IMR-90 (cell line): ENCODE results near the gene RARB. TPM values are rescaled to one million over a fixed set of nuclear protein-coding genes. Genes with fewer than 3 reads are reported as not detected.

Source experiments
- ATAC-seq: fragments of 200-7000 bp; cut with Tn5 transposase; 2 replicates; pipeline ENCODE4 v1.9.1; 2020; ENCODE audit warnings: low read depth, mild to moderate bottlenecking, moderate library complexity
- BruUV-seq: library from RNA; stranded (reverse); fragments of 400-500 nt; replicated peaks from 2 replicates; lab custom pipeline; 2021; lab: Mats Ljungman, UMichigan
- CTCF ChIA-PET: fragments of 300-600 bp; formaldehyde crosslinking; extraction: SDS; loops from one replicate; lab custom pipeline; 2021; ENCODE audit warnings: antibody characterized with exemption; lab: Yijun Ruan, JAX
- POLR2A ChIA-PET: fragments of 300-600 bp; sonication (Branson Sonifier 250); formaldehyde crosslinking; loops from one replicate; lab custom pipeline; 2022; ENCODE audit warnings: antibody characterized with exemption; ENCODE audit not compliant: unreplicated experiment; lab: Charles Lee
- DNase-seq: peaks from one replicate; pipeline ENCODE4 v3.0.0; 2013
- H2AFZ ChIP-seq: replicated peaks from 2 replicates; pipeline ENCODE3; 2013; ENCODE audit warnings: low read length, mild to moderate bottlenecking; ENCODE audit not compliant: poor library complexity
- H2AK5ac ChIP-seq: 2 replicates; pipeline ENCODE4 v1.6.1; 2013; ENCODE audit warnings: low read depth, low read length, inconsistent platforms
- H2AK9ac ChIP-seq: replicated peaks from 2 replicates; pipeline ENCODE3; 2013; ENCODE audit warnings: mild to moderate bottlenecking, low read depth, low read length, moderate library complexity; ENCODE audit not compliant: poor library complexity
- H2BK120ac ChIP-seq: 2 replicates; pipeline ENCODE4 v1.6.1; 2013; ENCODE audit warnings: low read depth, low read length, inconsistent platforms
- H2BK15ac ChIP-seq: 3 replicates; pipeline ENCODE4 v1.6.1; 2013; ENCODE audit warnings: low read depth, low read length, inconsistent platforms
- H2BK20ac ChIP-seq: 2 replicates; pipeline ENCODE4 v1.6.1; 2013; ENCODE audit warnings: low read depth, mild to moderate bottlenecking, inconsistent platforms, low read length, moderate library complexity
- H2BK5ac ChIP-seq: 2 replicates; pipeline ENCODE4 v1.6.1; 2013; ENCODE audit warnings: mild to moderate bottlenecking, low read depth, low read length, inconsistent platforms; ENCODE audit not compliant: poor library complexity, severe bottlenecking
- H3K14ac ChIP-seq: replicated peaks from 2 replicates; pipeline ENCODE4 v1.6.1; 2013; ENCODE audit warnings: low read depth, low read length, inconsistent platforms
- H3K18ac ChIP-seq: 2 replicates; pipeline ENCODE4 v1.6.1; 2013; ENCODE audit warnings: low read depth, low read length, control low read depth
- H3K23ac ChIP-seq: 2 replicates; pipeline ENCODE4 v1.6.1; 2013; ENCODE audit warnings: low read depth, low read length, inconsistent platforms
- H3K27ac ChIP-seq: 2 replicates; pipeline ENCODE4 v1.5.1; 2013; ENCODE audit warnings: mild to moderate bottlenecking, control low read depth, low read length; ENCODE audit not compliant: insufficient read depth
- H3K27me3 ChIP-seq: 2 replicates; pipeline ENCODE4 v1.6.1; 2013; ENCODE audit warnings: low read length; ENCODE audit not compliant: control insufficient read depth, insufficient read depth
- H3K36me3 ChIP-seq: 2 replicates; pipeline ENCODE4 v1.6.1; 2013; ENCODE audit warnings: low read length, mixed read lengths; ENCODE audit not compliant: control insufficient read depth, insufficient read depth
- H3K4ac ChIP-seq: 2 replicates; pipeline ENCODE4 v1.6.1; 2013; ENCODE audit warnings: low read depth, low read length, inconsistent platforms
- H3K4me1 ChIP-seq: 2 replicates; pipeline ENCODE4 v1.6.1; 2013; ENCODE audit warnings: low read length, mixed read lengths; ENCODE audit not compliant: control insufficient read depth, insufficient read depth
- H3K4me2 ChIP-seq: 2 replicates; pipeline ENCODE4 v1.6.1; 2013; ENCODE audit warnings: low read depth, mild to moderate bottlenecking, control low read depth, low read length, moderate library complexity
- H3K4me3 ChIP-seq: 2 replicates; pipeline ENCODE4 v1.5.1; 2013; ENCODE audit warnings: low read depth, mild to moderate bottlenecking, control low read depth, low read length, moderate library complexity; ENCODE audit not compliant: insufficient read depth
- H3K56ac ChIP-seq: 2 replicates; pipeline ENCODE4 v1.6.1; 2013; ENCODE audit warnings: low read length, inconsistent platforms; ENCODE audit not compliant: insufficient read depth; ENCODE audit errors: extremely low read depth
- H3K79me1 ChIP-seq, 2 experiments: 2 replicates each; pipeline ENCODE4 v1.6.1; 2013; ENCODE audit warnings: low read length in 2 of 2, inconsistent platforms in 1 of 2, low read depth in 1 of 2
- H3K9ac ChIP-seq: 2 replicates; pipeline ENCODE4 v1.6.1; 2013; ENCODE audit warnings: low read depth, low read length, control low read depth
- H3K9me1 ChIP-seq: 2 replicates; pipeline ENCODE4 v1.6.1; 2013; ENCODE audit warnings: low read length, inconsistent platforms; ENCODE audit not compliant: insufficient read depth
- H3K9me3 ChIP-seq: 2 replicates; pipeline ENCODE4 v1.6.1; 2013; ENCODE audit warnings: low read length; ENCODE audit not compliant: control insufficient read depth, insufficient read depth
- H4K20me1 ChIP-seq: 2 replicates; pipeline ENCODE4 v1.6.1; 2013; ENCODE audit warnings: low read length, inconsistent platforms; ENCODE audit not compliant: insufficient read depth
- H4K5ac ChIP-seq: 2 replicates; pipeline ENCODE4 v1.6.1; 2013; ENCODE audit warnings: mild to moderate bottlenecking, low read depth, low read length, control low read depth
- H4K8ac ChIP-seq, 2 experiments: 2 replicates each; pipeline ENCODE4 v1.6.1; 2013; ENCODE audit warnings: low read depth in 2 of 2, low read length in 2 of 2, control low read depth in 1 of 2, inconsistent platforms in 1 of 2
- H4K91ac ChIP-seq: 2 replicates; pipeline ENCODE4 v1.6.1; 2013; ENCODE audit warnings: low read depth, low read length, inconsistent platforms; ENCODE audit not compliant: insufficient read depth
- BHLHE40 ChIP-seq: fragments of 150-350 bp; IDR thresholded peaks from 2 replicates; pipeline ENCODE4 v1.6.1; 2016; ENCODE audit warnings: mild to moderate bottlenecking, low read depth, low read length
- CEBPB ChIP-seq: IDR thresholded peaks from 2 replicates; pipeline ENCODE4 v1.6.1; 2012; ENCODE audit warnings: low read depth, low read length, improper control_type of control experiment
- CHD1 ChIP-seq: IDR thresholded peaks from 2 replicates; pipeline ENCODE4 v1.6.1; 2012; ENCODE audit warnings: low read depth, low read length, improper control_type of control experiment
- FOS ChIP-seq: fragments of 150-350 bp; IDR thresholded peaks from 2 replicates; pipeline ENCODE4 v1.6.1; 2016; ENCODE audit warnings: low read depth, low read length
- MAFK ChIP-seq: IDR thresholded peaks from 2 replicates; pipeline ENCODE4 v1.6.1; 2012; ENCODE audit warnings: low read depth, low read length, improper control_type of control experiment
- MAZ ChIP-seq: IDR thresholded peaks from 2 replicates; pipeline ENCODE4 v1.6.1; 2012; ENCODE audit warnings: low read depth, mild to moderate bottlenecking, low read length, improper control_type of control experiment, moderate library complexity, borderline replicate concordance
- MXI1 ChIP-seq: IDR thresholded peaks from 2 replicates; pipeline ENCODE4 v1.6.1; 2012; ENCODE audit warnings: low read depth, mild to moderate bottlenecking, low read length, moderate library complexity, borderline replicate concordance
- NFE2L2 ChIP-seq: fragments of 150-350 bp; IDR thresholded peaks from 2 replicates; pipeline ENCODE4 v1.6.1; 2016; ENCODE audit warnings: low read depth, mild to moderate bottlenecking, low read length
- POLR2A ChIP-seq: IDR thresholded peaks from 2 replicates; pipeline ENCODE4 v1.6.1; 2012; ENCODE audit warnings: mild to moderate bottlenecking, low read depth, low read length
- RAD21 ChIP-seq: IDR thresholded peaks from 2 replicates; pipeline ENCODE4 v1.6.1; 2012; ENCODE audit warnings: low read length, improper control_type of control experiment
- RCOR1 ChIP-seq: IDR thresholded peaks from 2 replicates; pipeline ENCODE4 v1.6.1; 2012; ENCODE audit warnings: mild to moderate bottlenecking, low read length, improper control_type of control experiment; ENCODE audit not compliant: insufficient replicate concordance
- RFX5 ChIP-seq: IDR thresholded peaks from 2 replicates; pipeline ENCODE4 v1.8.0; 2012; ENCODE audit warnings: low read depth, mild to moderate bottlenecking, low read length, moderate library complexity
- SMC3 ChIP-seq: fragments of 150-350 bp; IDR thresholded peaks from 2 replicates; pipeline ENCODE4 v1.6.1; 2016; ENCODE audit warnings: low read depth, mild to moderate bottlenecking, antibody characterized with exemption, low read length, moderate library complexity
- WGBS, 2 experiments: methylation state at CpG; one replicate each; pipeline versions ENCODE4 v1.1.5 to v1.1.7; 2013; ENCODE audit warnings: missing lambda C conversion rate in 2 of 2; ENCODE audit not compliant: insufficient read length in 1 of 2; ENCODE audit errors: extremely low coverage in 2 of 2; 5-methylcytosine and 5-hydroxymethylcytosine counted together
- dilution Hi-C: fragments of 300-500 bp; cut with HindIII; formaldehyde crosslinking; loops from one replicate; pipeline ENCODE4 v1.14.3; 2018; ENCODE audit warnings: low sequenced_read_pairs; ENCODE audit not compliant: unreplicated experiment
- in situ Hi-C: fragments of 300-500 bp; cut with MboI; formaldehyde crosslinking; loops from 3 replicates; pipeline ENCODE4 v1.14.3; 2019; ENCODE audit warnings: low sequenced_read_pairs, inconsistent platforms, mixed read lengths
- intact Hi-C: fragments of 100-400 bp; cut with micrococcal nuclease; formaldehyde crosslinking; loops from 2 replicates; pipeline ENCODE4 v1.10.0; 2022
- polyA plus RNA-seq, 3 experiments: library from polyadenylated mRNA; depleted of rRNA; stranded (reverse); fragments of >200 nt; gene quantifications; 2 replicates each; pipeline ENCODE4 v1.2.3, GENCODE V29; 2012; ENCODE audit warnings: low replicate concordance in 1 of 3
- total RNA-seq: library from RNA; depleted of rRNA; stranded (reverse); fragments of >200 nt; gene quantifications from 2 replicates; pipeline ENCODE4 v1.2.3, GENCODE V29; 2012
- TF ChIP-seq, protein P1 (sequence below): fragments of 150-350 bp; IDR thresholded peaks from 2 replicates; pipeline ENCODE4 v1.6.1; 2017; ENCODE audit warnings: mild to moderate bottlenecking, antibody characterized with exemption, low read length, low read depth
- TF ChIP-seq, protein P2 (sequence below): conservative IDR thresholded peaks from 2 replicates; pipeline ENCODE4 v1.5.1; 2012; ENCODE audit warnings: mild to moderate bottlenecking, low read depth, low read length, improper control_type of control experiment
- TF ChIP-seq, protein P3 (sequence below): fragments of 150-350 bp; IDR thresholded peaks from 2 replicates; pipeline ENCODE4 v1.6.1; 2016; ENCODE audit warnings: low read depth, mild to moderate bottlenecking, low read length, moderate library complexity, borderline replicate concordance

RARB gene
- total and polyA plus RNA-seq, 2 of the 4 experiments (the other 2 are of a cell fraction) = 0.53 to 1.4 TPM

DNA sequence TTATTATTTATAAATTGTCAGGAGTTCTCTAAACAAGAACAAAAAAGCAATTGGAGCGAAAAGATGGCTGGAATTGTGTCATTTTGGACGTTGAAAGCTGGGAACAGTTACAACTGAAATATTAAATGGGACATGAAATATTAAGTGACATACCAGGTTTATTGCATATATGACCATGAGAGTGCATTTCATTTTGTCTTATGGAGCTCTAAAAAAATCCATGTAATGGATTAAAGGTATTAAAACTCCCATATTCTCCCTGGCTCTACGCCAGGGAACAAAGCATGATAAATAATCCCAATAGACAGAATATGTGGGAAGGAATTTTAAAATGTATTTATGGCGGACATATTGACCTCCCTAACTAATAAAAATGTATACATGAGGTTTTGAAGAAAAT lies 17.7 kb downstream of the RARB start:
- Histone ChIP-seq H3K9ac (no peak overlapping the region), H2AK5ac (no peak overlapping the region), H3K4me3 (no peak overlapping the region), H2BK120ac (no peak overlapping the region), H2AK9ac (no peak overlapping the region), H3K9me1 (no peaks in the 10 kb centered on the region), H2BK5ac (no peak overlapping the region), H4K5ac (no peak overlapping the region), H2AFZ (no peak overlapping the region), H3K56ac (no peak overlapping the region), H3K23ac (no peak overlapping the region), H3K4ac (no peak overlapping the region), H3K79me1 (no peaks in the 10 kb centered on the region), H2BK15ac (no peak overlapping the region), H2BK20ac (no peak overlapping the region), H3K27ac (no peak overlapping the region), H4K91ac (no peak overlapping the region), H3K9me3 (no peaks in the 10 kb centered on the region), H4K8ac (no peak overlapping the region), H3K4me1 (no peaks in the 10 kb centered on the region; the same call in 1 of the 2 replicates), H3K18ac (no peak overlapping the region), H4K20me1 (no peaks in the 10 kb centered on the region), H3K4me2 (no peak overlapping the region), H3K36me3 (no peaks in the 10 kb centered on the region), H3K27me3 (no peaks in the 10 kb centered on the region), H3K14ac (no peak overlapping the region)
- POLR2A ChIA-PET = no interaction called here
- intact Hi-C loops = no loop called here
- ATAC-seq (no peak), DNase-seq (no peak)
- dilution Hi-C loops = no loop called here
- no peak for TF ChIP-seq POLR2A
- TF ChIP-seq MAZ = no peak
- TF ChIP-seq BHLHE40 = no peak
- no peak for TF ChIP-seq RAD21
- TF ChIP-seq, protein P1, sequence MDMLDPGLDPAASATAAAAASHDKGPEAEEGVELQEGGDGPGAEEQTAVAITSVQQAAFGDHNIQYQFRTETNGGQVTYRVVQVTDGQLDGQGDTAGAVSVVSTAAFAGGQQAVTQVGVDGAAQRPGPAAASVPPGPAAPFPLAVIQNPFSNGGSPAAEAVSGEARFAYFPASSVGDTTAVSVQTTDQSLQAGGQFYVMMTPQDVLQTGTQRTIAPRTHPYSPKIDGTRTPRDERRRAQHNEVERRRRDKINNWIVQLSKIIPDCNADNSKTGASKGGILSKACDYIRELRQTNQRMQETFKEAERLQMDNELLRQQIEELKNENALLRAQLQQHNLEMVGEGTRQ = no peak
- TF ChIP-seq, protein P2, sequence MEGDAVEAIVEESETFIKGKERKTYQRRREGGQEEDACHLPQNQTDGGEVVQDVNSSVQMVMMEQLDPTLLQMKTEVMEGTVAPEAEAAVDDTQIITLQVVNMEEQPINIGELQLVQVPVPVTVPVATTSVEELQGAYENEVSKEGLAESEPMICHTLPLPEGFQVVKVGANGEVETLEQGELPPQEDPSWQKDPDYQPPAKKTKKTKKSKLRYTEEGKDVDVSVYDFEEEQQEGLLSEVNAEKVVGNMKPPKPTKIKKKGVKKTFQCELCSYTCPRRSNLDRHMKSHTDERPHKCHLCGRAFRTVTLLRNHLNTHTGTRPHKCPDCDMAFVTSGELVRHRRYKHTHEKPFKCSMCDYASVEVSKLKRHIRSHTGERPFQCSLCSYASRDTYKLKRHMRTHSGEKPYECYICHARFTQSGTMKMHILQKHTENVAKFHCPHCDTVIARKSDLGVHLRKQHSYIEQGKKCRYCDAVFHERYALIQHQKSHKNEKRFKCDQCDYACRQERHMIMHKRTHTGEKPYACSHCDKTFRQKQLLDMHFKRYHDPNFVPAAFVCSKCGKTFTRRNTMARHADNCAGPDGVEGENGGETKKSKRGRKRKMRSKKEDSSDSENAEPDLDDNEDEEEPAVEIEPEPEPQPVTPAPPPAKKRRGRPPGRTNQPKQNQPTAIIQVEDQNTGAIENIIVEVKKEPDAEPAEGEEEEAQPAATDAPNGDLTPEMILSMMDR = no peak
- no peak for TF ChIP-seq RFX5
- TF ChIP-seq, protein P3, sequence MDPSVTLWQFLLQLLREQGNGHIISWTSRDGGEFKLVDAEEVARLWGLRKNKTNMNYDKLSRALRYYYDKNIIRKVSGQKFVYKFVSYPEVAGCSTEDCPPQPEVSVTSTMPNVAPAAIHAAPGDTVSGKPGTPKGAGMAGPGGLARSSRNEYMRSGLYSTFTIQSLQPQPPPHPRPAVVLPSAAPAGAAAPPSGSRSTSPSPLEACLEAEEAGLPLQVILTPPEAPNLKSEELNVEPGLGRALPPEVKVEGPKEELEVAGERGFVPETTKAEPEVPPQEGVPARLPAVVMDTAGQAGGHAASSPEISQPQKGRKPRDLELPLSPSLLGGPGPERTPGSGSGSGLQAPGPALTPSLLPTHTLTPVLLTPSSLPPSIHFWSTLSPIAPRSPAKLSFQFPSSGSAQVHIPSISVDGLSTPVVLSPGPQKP = no peak
- TF ChIP-seq CHD1 = no peak
- TF ChIP-seq CEBPB = no peak
- TF ChIP-seq NFE2L2 = no peak
- no peak for TF ChIP-seq RCOR1
- no peak for TF ChIP-seq FOS
- TF ChIP-seq MAFK = no peak
- no peak for TF ChIP-seq MXI1
- no peak for TF ChIP-seq SMC3
- CTCF ChIA-PET = no interaction called here
- no TSS peak for BruUV-seq
- no CpG with 5 or more reads among the region's 4 CpGs for WGBS, 2 experiments
- in situ Hi-C loops = no loop called here
